GM12878 (cell line): ENCODE data around the gene PACS1.

Source experiments
- BRCA1 ChIP-seq: IDR thresholded peaks from 2 replicates; pipeline ENCODE4 v1.6.1; 2011; ENCODE audit warnings: low read depth, low read length, improper control_type of control experiment
- CHD2 ChIP-seq: IDR thresholded peaks from 2 replicates; pipeline ENCODE4 v1.6.1; 2011; ENCODE audit warnings: low read depth, low read length, improper control_type of control experiment, borderline replicate concordance
- LARP7 ChIP-seq: fragments of 450-650 bp; IDR thresholded peaks from 2 replicates; pipeline ENCODE4 v1.6.1; 2017; ENCODE audit warnings: mild to moderate bottlenecking
- RAD21 ChIP-seq: IDR thresholded peaks from 2 replicates; pipeline ENCODE4 v1.6.1; 2011; ENCODE audit warnings: mild to moderate bottlenecking, low read depth, low read length, moderate library complexity; ENCODE audit not compliant: insufficient read depth
- SMAD1 ChIP-seq: fragments of 450-650 bp; IDR thresholded peaks from 2 replicates; pipeline ENCODE4 v1.6.1; 2018; ENCODE audit warnings: mild to moderate bottlenecking, low read depth; ENCODE audit not compliant: partially characterized antibody
- SPI1 ChIP-seq: IDR thresholded peaks from 2 replicates; pipeline ENCODE4 v1.6.1; 2011; ENCODE audit warnings: low read depth, mild to moderate bottlenecking, low read length, moderate library complexity, borderline replicate concordance; ENCODE audit not compliant: insufficient read depth
- TF ChIP-seq, protein P1 (sequence below), 3 experiments: IDR thresholded peaks in 2 of 3; conservative IDR thresholded peaks in 1 of 3; 2 replicates each; pipeline ENCODE4 v1.5.1; 2011; ENCODE audit warnings: low read depth in 3 of 3, low read length in 3 of 3, mild to moderate bottlenecking in 3 of 3, control low read depth in 2 of 3, moderate library complexity in 2 of 3, inconsistent platforms in 1 of 3, mixed read lengths in 1 of 3; ENCODE audit not compliant: control insufficient read depth in 2 of 3, insufficient read depth in 1 of 3; ENCODE audit errors: extremely low read depth in 1 of 3
- TF ChIP-seq, protein P2 (sequence below): IDR thresholded peaks from 2 replicates; pipeline ENCODE4 v1.6.1; 2011; ENCODE audit warnings: low read depth, low read length, improper control_type of control experiment, borderline replicate concordance

DNA sequence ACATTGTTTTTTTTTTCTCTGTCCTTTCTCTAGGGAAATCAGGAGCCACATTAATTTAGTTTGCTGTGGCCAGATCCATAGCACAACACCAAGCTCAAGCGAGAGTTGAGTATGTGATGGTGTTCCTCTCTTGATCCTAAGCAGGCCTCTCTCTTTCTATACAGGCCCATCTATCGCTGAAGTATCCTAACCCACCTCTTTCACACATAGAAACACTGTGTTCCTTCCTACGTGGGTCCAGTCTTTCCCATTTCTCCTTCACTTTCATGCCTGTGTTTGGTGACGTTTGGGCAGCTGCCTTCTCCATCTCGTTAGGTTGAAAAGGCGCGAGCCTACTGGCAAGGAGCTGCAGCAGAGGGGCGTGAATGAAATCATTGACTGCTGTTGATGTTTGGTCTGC is 2.4 kb downstream of the PACS1 start:
- TF ChIP-seq SMAD1, result no peak
- no peak for TF ChIP-seq SPI1
- no peak for TF ChIP-seq BRCA1
- TF ChIP-seq, protein P1, sequence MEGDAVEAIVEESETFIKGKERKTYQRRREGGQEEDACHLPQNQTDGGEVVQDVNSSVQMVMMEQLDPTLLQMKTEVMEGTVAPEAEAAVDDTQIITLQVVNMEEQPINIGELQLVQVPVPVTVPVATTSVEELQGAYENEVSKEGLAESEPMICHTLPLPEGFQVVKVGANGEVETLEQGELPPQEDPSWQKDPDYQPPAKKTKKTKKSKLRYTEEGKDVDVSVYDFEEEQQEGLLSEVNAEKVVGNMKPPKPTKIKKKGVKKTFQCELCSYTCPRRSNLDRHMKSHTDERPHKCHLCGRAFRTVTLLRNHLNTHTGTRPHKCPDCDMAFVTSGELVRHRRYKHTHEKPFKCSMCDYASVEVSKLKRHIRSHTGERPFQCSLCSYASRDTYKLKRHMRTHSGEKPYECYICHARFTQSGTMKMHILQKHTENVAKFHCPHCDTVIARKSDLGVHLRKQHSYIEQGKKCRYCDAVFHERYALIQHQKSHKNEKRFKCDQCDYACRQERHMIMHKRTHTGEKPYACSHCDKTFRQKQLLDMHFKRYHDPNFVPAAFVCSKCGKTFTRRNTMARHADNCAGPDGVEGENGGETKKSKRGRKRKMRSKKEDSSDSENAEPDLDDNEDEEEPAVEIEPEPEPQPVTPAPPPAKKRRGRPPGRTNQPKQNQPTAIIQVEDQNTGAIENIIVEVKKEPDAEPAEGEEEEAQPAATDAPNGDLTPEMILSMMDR (IDR thresholded peaks at IDR 0.05 in 2 of 3, conservative IDR thresholded peaks at IDR 0.05 in 1 of 3; ENCODE audit: control insufficient read depth in 2 of 3, extremely low read depth in 1 of 3, insufficient read depth in 1 of 3, low read depth in 3 of 3, low read length in 3 of 3), result no peak
- TF ChIP-seq LARP7, result no peak
- no peak for TF ChIP-seq CHD2
- TF ChIP-seq, protein P2, sequence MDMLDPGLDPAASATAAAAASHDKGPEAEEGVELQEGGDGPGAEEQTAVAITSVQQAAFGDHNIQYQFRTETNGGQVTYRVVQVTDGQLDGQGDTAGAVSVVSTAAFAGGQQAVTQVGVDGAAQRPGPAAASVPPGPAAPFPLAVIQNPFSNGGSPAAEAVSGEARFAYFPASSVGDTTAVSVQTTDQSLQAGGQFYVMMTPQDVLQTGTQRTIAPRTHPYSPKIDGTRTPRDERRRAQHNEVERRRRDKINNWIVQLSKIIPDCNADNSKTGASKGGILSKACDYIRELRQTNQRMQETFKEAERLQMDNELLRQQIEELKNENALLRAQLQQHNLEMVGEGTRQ, result no peak
- no peak for TF ChIP-seq RAD21
